SKM-1 treated with dmso at 0.1 percent for 144 hours (cell line): ENCODE results near the gene OR5AK2.
"Not testable (repeated sequence)": the region's sequence is repeated elsewhere in the genome, so short reads cannot be mapped to it uniquely, and the experiment has no call there.

ENCODE experiments used
- DNase-seq: peaks from one replicate; lab custom pipeline; 2025; ENCODE audit not compliant: unreplicated experiment; lab: John Stamatoyannopoulos, UW

OR5AK2 gene, protein sequence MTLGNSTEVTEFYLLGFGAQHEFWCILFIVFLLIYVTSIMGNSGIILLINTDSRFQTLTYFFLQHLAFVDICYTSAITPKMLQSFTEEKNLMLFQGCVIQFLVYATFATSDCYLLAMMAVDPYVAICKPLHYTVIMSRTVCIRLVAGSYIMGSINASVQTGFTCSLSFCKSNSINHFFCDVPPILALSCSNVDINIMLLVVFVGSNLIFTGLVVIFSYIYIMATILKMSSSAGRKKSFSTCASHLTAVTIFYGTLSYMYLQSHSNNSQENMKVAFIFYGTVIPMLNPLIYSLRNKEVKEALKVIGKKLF

DNA sequence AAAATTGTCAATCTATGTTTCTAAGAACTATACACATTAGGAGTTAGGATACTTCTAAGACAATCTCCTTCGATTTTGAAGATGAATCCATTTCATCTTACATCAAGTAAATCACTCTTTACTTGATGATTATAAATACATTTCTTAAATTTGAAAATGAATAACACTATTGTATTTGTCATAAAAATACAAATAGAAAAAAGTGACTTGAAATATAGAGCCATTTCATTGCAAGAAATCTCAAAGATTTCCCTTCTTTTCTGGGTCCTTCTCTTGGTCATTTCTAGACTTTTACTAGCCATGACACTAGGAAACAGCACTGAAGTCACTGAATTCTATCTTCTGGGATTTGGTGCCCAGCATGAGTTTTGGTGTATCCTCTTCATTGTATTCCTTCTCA lies at the start of gene OR5AK2:
TSS of gene OR5AK2 (plus strand) at position 301 of the 400 bp plus-strand sequence. CDS start at position 301, 0 bp downstream.
- no peak for DNase-seq

DNA sequence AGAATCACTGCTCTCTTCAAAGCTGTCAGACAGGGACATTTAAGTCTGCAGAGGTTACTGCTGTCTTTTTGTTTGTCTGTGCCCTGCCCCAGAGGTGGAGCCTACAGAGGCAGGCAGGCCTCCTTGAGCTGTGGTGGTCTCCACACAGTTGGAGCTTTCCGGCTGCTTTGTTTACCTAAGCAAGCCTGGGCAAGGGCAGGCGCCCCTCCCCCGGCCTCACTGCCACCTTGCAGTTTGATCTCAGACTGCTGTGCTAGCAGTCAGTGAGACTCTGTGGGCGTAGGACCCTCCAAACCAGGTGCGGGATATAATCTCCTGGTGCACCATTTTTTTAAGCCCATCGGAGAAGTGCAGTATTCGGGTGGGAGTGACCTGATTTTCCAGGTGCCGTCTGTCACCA lies 43.2 kb upstream of the OR5AK2 start:
- not testable (repeated sequence) for DNase-seq

DNA sequence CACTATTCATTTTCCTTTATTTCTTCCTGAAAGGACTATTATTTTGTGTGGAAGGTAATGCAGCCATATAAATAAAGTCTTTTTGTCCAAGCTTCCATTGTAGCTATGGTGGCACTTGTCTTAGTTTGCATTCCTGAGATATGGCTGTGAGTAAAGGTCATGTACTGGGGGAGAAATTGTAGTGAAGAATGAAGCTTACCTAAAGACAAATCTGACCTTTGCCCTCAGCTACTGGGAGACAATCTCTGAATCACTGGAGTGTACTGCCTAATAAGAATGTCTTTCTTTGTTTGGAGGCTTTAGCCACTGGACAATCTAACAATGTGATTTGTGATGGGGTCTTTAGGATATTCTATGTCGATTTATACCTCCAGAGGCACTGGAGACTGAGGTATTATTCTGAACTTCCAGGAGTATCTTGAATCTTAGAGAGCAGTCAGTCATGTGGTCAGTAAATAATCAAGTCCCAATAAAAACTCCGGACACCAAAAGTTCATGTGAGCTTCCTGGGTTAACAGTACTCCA lies 39.7 kb upstream of the OR5AK2 start:
- DNase-seq, result no peak

DNA sequence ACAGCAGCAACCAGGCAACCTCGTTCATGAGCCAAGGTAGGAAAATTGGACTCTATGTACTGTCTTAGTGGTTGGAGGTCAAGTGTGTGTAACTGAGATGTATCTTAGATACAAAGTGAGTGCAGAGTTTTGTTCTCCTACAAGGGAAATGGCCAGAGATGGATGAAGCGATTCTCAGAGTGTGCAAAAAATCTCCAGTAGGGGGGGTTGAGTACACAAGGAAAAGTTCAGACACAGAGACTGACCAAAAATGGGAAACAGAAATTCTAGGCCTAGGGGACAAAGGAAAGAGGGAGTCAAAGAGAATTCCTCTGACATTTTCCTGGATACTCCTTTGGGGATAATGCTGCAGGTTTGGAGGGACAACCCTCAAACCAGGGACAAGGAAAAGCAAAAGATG lies 38.2 kb upstream of the OR5AK2 start:
- DNase-seq, result no peak

DNA sequence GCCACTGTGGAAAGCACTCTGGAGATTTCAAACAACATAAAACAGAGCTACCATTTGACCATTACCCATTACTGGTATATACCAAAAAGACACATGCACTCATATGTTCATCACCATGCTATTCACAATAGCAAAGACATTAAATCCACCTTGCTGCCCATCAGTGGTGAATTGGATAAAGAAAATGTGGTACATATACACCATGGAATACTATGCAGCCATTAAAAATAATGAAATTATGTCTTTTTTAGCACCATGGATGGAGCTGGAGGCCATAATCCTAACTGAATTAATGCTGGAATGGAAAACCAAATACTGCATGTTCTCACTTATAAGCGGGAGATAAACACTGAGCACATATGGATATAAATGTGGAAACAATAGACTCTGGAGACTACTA lies 34.8 kb upstream of the OR5AK2 start:
- DNase-seq, result not testable (repeated sequence)

DNA sequence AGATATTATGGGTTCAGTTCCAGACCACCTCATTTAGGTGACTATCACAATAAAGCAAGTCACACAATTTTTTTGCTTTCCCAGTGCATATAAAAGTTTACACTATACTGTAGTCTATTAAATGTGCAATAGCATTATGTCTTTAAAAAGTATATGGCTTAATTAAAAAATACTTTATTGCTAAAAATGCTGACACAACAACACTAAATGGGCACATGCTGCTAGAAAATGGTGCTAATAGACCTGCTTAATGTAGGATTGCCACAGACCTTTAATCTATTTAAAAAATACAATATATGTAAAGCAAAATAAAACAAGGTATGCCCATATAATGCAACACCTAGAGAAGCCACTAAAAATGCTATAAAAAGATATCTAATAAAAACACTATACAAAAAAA lies 27.1 kb upstream of the OR5AK2 start:
- no peak for DNase-seq

DNA sequence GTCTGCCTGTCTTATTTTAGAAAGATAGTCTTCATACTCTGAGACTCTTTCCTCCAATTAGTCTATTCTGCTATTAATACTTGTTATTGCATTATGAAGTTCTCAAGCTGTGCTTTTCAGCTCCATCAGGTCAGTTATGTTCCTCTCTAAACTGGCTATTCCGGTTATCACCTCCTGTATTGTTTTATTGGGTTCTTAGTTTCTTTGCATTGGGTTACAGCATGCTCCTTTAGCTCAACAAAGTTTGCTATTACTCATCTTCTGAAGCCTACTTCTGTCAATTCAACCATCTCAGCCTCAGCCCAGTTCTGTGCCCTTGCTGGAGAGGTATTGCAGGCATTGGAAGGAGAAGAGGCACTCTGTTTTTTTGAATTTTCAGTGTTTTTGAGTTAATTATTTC lies 21.0 kb upstream of the OR5AK2 start:
- no peak for DNase-seq

DNA sequence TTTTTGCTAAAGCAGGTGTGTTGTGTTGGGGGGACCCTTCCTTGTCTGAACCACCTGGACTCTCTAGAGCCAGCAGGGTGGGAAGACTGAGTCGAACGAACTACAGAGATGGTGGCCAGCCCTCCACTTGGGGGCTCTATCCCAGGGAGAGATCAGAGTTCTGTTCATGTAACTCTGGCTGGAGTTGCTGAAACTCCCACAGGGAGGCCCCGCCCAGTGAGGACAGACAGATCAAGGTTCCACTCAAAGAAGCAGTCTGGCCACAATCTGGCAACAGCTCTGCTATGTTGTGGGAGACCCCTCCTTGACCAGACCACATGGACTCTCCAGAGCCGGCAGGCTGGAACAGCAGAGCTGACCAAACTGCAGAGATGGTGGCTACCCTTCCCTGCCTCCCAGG lies 20.2 kb upstream of the OR5AK2 start:
- no peak for DNase-seq

DNA sequence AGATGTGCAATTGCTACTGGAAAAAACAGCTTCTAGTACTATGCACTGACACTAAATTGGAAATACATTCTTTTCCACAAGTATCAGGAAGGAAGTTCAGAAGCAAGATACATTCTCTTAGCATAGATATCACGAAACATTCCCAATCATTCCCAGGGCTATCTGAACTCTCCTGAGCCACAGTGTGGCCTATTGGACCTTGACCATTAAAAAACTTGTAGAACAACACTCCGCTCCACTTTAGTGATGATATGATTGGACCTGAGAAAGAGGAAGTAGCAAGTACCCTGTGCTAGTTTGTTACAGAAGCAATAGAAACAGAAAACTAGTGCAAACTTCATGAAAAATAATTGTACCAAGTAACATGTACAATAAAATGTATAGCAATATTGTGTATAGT lies 11.4 kb upstream of the OR5AK2 start:
- DNase-seq, result no peak

DNA sequence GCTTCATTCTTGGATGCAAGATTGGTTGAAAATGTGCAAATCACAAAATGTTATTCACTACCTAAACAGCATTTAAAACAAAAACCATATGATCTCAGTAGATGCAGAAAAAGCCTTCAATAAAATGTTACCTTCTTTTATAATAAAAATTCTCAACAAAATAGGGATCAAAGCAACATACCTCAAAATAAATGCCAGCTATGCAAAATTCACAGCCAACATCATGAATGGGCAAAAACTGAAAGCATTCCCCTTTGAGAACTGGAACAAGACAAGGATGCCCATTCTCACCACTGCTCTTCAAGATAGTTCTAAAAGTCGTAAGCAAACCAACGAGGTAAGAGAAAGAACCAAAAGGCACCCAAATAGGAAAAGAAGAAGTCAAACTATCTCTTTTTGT lies 2.0 kb downstream of the OR5AK2 start:
- no peak for DNase-seq

DNA sequence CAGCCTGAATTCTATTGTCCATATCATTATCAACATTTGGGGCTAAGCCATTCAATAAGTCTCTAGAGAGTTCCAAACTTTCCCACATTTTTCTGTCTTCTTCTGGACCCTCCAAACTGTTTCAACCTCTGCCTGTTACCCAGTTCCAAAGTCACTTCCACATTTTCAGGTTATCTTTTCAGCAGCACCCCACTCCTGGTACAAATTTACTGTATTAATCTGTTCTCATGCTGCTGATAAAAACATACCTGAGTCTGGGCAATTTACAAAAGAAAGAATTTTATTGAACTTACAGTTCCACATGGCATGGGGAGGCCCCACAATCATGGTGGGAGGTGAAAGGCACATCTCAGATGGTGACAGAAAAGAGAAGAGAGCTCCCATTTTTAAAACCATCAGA lies 5.8 kb downstream of the OR5AK2 start:
- no peak for DNase-seq

DNA sequence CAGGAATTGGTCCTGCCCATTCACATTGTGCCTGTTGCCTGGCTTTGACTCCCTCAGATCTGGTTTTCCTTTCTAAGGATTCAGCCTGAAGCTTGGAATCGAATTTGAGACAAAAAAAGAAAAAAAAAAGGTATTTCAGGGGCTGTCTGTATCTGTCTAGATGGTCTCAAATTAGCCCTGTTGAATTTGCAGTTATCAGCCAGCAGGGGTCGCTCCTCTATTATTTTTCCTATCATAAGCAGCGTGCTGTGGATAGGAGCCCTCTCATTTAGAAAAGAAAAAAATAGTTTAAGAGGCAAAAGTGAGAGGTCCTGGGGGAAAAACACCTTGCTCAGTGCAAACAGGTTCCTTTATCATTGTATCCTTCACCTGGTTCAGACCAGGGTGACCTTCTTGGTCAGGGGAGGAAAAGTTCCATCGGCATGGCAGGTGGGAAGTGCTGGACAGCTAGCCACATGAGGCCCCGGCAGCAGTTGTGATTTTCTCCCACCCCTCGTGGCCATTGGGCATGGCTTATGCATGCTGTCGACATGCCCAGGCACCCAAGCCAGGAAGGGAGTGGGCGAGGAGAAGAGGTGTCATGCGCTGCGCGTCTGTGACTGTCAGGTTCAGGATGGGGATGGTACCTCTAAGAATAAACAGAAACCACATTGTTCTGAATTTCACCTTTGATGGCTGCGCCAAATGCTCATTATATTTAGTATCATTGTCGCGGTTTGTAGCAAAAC lies 13.1 kb downstream of the OR5AK2 start:
- DNase-seq, result no peak

DNA sequence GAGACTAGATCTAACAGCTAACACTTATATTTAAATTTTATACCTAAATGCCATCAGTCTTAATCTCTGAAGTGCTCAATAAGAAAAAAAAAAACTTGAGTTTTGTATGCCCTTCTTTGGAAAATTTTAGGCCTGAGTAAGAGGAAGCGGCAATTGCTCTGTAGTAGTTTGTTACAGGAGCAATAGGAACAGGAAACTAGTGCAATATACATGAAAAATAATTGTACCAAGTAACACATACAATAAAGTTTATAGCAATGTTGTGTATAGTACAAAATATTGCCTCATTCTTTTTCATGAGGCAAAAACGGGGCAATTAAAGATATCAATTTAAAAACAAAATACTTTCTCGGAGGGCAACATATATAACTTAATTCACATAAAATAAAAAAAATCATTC lies 19.7 kb downstream of the OR5AK2 start:
- no peak for DNase-seq

DNA sequence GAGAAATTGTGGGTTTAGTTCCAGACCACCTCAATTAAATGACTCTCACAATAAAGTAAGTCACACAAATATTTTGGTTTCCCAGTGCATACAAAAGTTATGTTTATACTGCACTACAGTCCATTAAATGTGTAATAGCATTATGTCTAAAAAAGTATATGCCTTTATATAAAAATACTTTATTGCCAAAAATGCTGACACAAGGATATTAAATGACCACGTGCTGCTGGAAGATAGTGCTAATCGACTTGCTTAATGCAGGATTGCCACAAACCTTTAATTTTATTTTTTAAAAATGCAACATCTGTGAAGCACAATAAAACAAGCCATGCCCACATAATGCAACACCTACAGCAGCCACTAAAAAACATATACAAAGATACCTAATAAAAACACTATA lies 27.0 kb downstream of the OR5AK2 start:
- no peak for DNase-seq

DNA sequence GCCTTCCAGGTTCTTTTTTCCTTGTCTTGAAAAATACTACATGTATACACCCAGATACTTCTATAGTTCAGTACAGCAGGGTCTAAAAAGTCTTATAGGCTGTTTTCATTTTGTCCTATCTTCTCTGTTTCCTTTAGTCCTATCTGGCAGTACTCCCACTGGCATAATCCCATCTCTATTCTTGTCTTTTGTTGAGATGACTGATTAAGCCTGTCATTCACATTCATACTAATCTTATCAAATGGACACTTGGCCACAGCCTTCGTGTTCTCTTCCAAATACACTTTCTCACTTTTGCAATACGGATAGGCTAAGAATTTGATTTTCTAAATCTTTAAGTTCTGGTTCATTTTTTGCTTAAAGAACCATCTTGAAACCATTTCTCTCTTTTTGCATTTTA lies 42.8 kb downstream of the OR5AK2 start:
- DNase-seq, result no peak
